ENCODE results near the gene GNAS.
"Not testable (repeated sequence)": the region's sequence is repeated elsewhere in the genome, so short reads cannot be mapped to it uniquely, and the experiment has no call there.

The GNAS gene

GRCh38 chr20:58828804-58829203 lies 23.7 kb upstream of the GNAS start:
- not testable (repeated sequence) for DNase-seq (ENCODE audit: low read depth)

DNA sequence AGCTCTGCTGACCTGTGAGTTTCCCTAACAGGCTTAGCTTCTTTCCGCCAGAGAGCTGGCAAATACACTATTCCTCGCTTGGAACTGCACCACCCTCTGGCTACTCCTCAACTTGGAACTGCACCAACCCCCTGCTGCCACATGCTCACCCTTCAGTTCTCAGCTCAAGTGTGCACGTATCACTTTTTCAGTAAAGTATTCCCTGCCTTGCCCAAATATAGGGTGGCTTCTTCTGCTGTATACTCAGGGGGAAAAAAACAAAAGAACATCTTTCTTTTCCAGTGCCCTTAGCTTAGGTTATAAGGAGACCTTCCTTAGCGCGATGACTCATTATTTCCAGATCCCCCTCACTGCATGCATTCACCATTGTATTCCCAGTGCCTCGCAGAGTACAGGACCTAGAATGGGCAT lies 23.0 kb upstream of the GNAS start:
- DNase-seq (ENCODE audit: low read depth), result no peak

DNA sequence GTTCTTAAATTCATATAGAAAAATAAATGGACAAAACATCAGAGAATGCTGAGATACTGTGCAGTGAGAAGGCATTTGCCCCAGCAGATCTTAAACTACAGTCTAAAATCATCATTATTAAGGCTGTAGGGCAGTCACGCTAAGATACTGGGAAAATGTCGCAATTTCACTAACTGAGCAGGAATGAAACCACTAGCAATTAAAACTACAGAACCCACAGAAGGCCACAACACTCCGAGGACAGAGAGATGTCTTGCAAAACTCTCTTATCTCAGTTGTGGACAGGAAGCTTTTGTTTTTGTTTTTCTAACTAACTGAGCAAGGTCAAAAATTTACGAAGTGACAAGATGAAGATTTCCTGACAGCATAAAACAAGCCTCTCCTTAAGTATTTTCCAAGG lies 20.1 kb upstream of the GNAS start:
- DNase-seq (ENCODE audit: low read depth), result no peak

GRCh38 chr20:58833921-58834320 lies 18.6 kb upstream of the GNAS start:
- no peak for DNase-seq (ENCODE audit: low read depth)

DNA sequence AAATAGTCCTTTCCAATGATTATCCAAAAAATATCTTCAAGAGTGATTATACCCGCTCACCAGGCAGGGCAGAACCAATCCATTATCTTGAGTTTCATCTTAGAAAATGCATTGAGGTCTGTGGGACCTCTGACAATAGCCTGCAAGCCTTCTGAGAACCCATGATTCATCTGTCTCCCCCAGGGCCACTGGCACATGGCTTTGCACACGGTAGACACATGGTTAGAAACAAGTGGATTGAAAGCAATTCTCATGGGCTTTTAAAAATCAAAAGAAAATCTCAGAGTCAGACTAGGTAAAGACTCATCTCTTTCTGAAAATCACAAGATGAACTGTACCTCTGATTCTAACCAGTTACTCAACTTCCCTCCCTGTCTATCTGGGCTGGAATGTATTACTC lies 17.3 kb upstream of the GNAS start:
- no peak for DNase-seq (ENCODE audit: low read depth)

- DNase-seq (ENCODE audit: low read depth), result no peak
Observed at GRCh38 chr20:58836616-58837204, 15.8 kb upstream of the GNAS start.

DNA sequence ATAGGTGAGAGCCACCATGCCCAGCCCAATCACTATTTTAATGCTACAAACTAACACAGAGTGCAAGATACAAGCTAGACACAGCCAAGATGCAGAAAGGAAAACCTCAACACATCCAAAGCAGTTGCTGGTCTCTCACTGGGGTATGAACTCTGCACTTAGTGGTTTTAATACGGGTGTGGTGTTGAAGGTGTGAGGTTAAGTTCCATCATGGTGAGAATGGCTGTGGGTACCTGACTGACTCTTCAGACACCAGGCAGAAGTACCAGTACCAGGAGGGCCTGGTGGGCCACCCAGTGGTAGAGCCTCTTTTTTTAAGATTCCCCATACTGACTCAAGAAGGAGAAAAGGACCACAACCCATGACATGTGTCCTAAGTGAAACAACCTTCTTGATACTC lies 14.8 kb upstream of the GNAS start:
- DNase-seq (ENCODE audit: low read depth), result no peak

- DNase-seq (ENCODE audit: low read depth), result no peak
Observed at GRCh38 chr20:58838174-58838573, 14.3 kb upstream of the GNAS start.

DNA sequence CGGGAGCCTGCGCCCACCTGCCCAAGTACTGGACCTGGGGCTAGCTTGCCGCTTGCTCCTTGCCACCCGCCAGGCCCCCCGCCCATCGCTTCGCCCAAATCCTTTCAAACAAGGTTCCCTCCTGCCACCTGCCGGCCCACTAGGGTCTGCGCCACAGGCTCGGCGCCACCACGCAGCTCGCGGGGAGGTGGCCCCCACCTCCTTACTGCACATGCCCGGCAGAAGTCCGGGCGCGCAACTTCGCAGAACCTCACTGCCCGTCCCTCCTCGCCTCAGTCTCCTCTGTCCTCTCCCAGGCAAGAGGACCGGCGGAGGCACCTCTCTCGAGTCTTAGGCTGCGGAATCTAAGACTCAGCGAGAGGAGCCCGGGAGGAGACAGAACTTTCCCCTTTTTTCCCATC lies 13.0 kb upstream of the GNAS start:
- DNase-seq (ENCODE audit: low read depth), result peak; percentile 33

DNA sequence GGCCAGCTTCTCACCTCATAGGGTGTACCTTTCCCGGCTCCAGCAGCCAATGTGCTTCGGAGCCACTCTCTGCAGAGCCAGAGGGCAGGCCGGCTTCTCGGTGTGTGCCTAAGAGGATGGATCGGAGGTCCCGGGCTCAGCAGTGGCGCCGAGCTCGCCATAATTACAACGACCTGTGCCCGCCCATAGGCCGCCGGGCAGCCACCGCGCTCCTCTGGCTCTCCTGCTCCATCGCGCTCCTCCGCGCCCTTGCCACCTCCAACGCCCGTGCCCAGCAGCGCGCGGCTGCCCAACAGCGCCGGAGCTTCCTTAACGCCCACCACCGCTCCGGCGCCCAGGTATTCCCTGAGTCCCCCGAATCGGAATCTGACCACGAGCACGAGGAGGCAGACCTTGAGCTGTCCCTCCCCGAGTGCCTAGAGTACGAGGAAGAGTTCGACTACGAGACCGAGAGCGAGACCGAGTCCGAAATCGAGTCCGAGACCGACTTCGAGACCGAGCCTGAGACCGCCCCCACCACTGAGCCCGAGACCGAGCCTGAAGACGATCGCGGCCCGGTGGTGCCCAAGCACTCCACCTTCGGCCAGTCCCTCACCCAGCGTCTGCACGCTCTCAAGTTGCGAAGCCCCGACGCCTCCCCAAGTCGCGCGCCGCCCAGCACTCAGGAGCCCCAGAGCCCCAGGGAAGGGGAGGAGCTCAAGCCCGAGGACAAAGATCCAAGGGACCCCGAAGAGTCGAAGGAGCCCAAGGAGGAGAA lies 12.3 kb upstream of the GNAS start:
- DNase-seq (ENCODE audit: low read depth), result no peak

- no peak for DNase-seq (ENCODE audit: low read depth)
Observed at GRCh38 chr20:58840816-58841538, 11.5 kb upstream of the GNAS start.

- no peak for DNase-seq (ENCODE audit: low read depth)
Observed at GRCh38 chr20:58841539-58842264, 10.8 kb upstream of the GNAS start.

- DNase-seq (ENCODE audit: low read depth), result no peak
Observed at GRCh38 chr20:58842276-58842675, 10.2 kb upstream of the GNAS start.

- no peak for DNase-seq (ENCODE audit: low read depth)
Observed at GRCh38 chr20:58843128-58843556, 9.4 kb upstream of the GNAS start.

- DNase-seq (ENCODE audit: low read depth), result no peak
Observed at GRCh38 chr20:58845706-58846105, 6.8 kb upstream of the GNAS start.

DNA sequence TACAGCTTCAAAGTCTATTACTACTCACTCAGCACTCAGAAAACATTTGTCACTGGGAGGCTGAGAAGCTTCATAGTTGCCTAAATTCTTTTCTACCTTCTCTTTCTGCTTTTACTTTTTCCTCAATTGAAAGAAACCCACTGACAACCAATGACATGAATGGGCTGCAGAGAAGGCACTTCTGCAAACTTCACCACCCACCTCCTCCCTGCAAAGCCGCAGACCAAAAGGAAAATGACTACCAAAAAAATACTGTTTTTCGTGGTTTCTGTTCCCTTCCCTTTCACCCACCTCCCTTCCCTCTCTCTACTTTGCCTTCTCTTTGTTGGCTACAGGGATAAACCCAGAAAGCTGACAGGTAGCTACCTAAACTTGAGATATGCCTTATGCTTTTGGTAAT lies 5.1 kb upstream of the GNAS start:
- DNase-seq (ENCODE audit: low read depth), result no peak

- peak; percentile 72 for DNase-seq (ENCODE audit: low read depth)
Observed at GRCh38 chr20:58850693-58851174, 1.8 kb upstream of the GNAS start, which contains the start of gene GNAS-AS1. Gene GNAS-AS1, minus strand, starts transcription at chr20:58850902.

- DNase-seq (ENCODE audit: low read depth), result no peak
Observed at GRCh38 chr20:58851221-58851968, 1.1 kb upstream of the GNAS start.

- no peak for DNase-seq (ENCODE audit: low read depth)
Observed at GRCh38 chr20:58851969-58852458, 502 bp upstream of the GNAS start.

DNA sequence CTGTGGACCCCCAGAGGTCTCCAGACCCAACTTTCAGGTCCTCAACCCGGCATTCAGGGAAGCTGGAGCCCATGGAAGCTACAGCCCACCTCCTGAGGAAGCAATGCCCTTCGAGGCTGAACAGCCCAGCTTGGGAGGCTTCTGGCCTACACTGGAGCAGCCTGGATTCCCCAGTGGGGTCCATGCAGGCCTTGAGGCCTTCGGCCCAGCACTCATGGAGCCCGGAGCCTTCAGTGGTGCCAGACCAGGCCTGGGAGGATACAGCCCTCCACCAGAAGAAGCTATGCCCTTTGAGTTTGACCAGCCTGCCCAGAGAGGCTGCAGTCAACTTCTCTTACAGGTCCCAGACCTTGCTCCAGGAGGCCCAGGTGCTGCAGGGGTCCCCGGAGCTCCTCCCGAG lies 950 bp downstream of the GNAS start:
- DNase-seq (ENCODE audit: low read depth), result no peak

DNA sequence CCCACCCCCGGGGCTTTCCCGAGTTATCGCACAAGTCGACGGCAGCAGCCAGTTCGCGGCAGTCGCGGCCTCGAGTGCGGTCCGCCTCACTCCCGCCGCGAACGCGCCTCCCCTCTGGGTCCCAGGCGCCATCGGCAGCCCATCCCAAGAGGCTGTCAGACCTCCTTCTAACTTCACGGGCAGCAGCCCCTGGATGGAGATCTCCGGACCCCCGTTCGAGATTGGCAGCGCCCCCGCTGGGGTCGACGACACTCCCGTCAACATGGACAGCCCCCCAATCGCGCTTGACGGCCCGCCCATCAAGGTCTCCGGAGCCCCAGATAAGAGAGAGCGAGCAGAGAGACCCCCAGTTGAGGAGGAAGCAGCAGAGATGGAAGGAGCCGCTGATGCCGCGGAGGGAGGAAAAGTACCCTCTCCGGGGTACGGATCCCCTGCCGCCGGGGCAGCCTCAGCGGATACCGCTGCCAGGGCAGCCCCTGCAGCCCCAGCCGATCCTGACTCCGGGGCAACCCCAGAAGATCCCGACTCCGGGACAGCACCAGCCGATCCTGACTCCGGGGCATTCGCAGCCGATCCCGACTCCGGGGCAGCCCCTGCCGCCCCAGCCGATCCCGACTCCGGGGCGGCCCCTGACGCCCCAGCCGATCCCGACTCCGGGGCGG lies 1.6 kb downstream of the GNAS start:
- DNase-seq (ENCODE audit: low read depth), result no peak
